NCI-H2029 (cell line): Measurements from ENCODE around the gene KRT72.

Source experiments
- DNase-seq: peaks from one replicate; lab custom pipeline; 2025; lab: John Stamatoyannopoulos, UW

Gene KRT72

GRCh38 chr12:52578469-52578868, 22.8 kb downstream of the KRT72 start:
- no peak for DNase-seq

GRCh38 chr12:52577316-52577715, 23.9 kb downstream of the KRT72 start:
- no peak for DNase-seq

- DNase-seq: no peak
Observed at GRCh38 chr12:52575948-52576347, 25.3 kb downstream of the KRT72 start.

GRCh38 chr12:52575256-52575655, 26.0 kb downstream of the KRT72 start:
- DNase-seq: no peak

GRCh38 chr12:52573743-52574142, 27.5 kb downstream of the KRT72 start, which contains the start of gene KRT74:
KRT74 (minus strand) TSS chr12:52573843; CDS start chr12:52573777, 66 bp downstream.
- DNase-seq: no peak

- no peak for DNase-seq
Observed at GRCh38 chr12:52573306-52573705, 28.0 kb downstream of the KRT72 start.

GRCh38 chr12:52570511-52570910, 30.8 kb downstream of the KRT72 start:
- no peak for DNase-seq

- peak; percentile 4 for DNase-seq
Observed at GRCh38 chr12:52568111-52568510, 33.2 kb downstream of the KRT72 start.

GRCh38 chr12:52566847-52567291, 34.4 kb downstream of the KRT72 start:
- DNase-seq: no peak

GRCh38 chr12:52564582-52564981, 36.7 kb downstream of the KRT72 start:
- DNase-seq: peak; percentile 39

GRCh38 chr12:52561880-52562449, 39.3 kb downstream of the KRT72 start:
- DNase-seq: peak; percentile 33

GRCh38 chr12:52559979-52560378, 41.3 kb downstream of the KRT72 start:
- no peak for DNase-seq

- DNase-seq: peak; percentile 37
Observed at GRCh38 chr12:52558781-52559445, 42.4 kb downstream of the KRT72 start.

GRCh38 chr12:52557476-52557875, 43.8 kb downstream of the KRT72 start:
- DNase-seq: no peak

- no peak for DNase-seq
Observed at GRCh38 chr12:52555577-52555976, 45.7 kb downstream of the KRT72 start.

- DNase-seq: no peak
Observed at GRCh38 chr12:52552681-52553195, 48.5 kb downstream of the KRT72 start, which contains the start of gene KRT71. KRT71 (minus strand) TSS chr12:52553145; CDS start chr12:52553077, 68 bp downstream.

GRCh38 chr12:52552055-52552454, 49.2 kb downstream of the KRT72 start:
- no peak for DNase-seq

- DNase-seq: no peak
Observed at GRCh38 chr12:52551216-52551865, 49.9 kb downstream of the KRT72 start.

- DNase-seq: no peak
Observed at GRCh38 chr12:52546126-52546525, 55.1 kb downstream of the KRT72 start.

- DNase-seq: no peak
Observed at GRCh38 chr12:52543985-52544883, 57.0 kb downstream of the KRT72 start.

- no peak for DNase-seq
Observed at GRCh38 chr12:52542785-52543318, 58.4 kb downstream of the KRT72 start.

- no peak for DNase-seq
Observed at GRCh38 chr12:52542157-52542556, 59.1 kb downstream of the KRT72 start.
